ENCODE results near the gene RHOBTB1.

The RHOBTB1 gene

GRCh38 chr10:60951272-60951724 is 7.3 kb upstream of the RHOBTB1 start (continued):
- TF ChIP-seq ZNF221 (tag by site-specific recombination; IDR thresholded peaks at IDR 0.05; ENCODE audit: borderline replicate concordance) (no peak), ZNF404 (tag by site-specific recombination; IDR thresholded peaks at IDR 0.05) (no peak), ZNF791 (tag by site-specific recombination; IDR thresholded peaks at IDR 0.05) (no peak), PRDM2 (tag by site-specific recombination; IDR thresholded peaks at IDR 0.05; ENCODE audit: borderline replicate concordance) (no peak), ZNF670 (tag by site-specific recombination; IDR thresholded peaks at IDR 0.05; ENCODE audit: low read depth) (no peak), ZFP37 (tag by site-specific recombination; IDR thresholded peaks at IDR 0.05) (peak; percentile 80; the same call in 1 of the 2 replicates), ZNF248 (tag by site-specific recombination; IDR thresholded peaks at IDR 0.05) (no peak), ZNF426 (tag by site-specific recombination; IDR thresholded peaks at IDR 0.05) (no peak), GLIS1 (tag by site-specific recombination; IDR thresholded peaks at IDR 0.05) (peak; percentile 53; the same call in 1 of the 2 replicates), FEZF1 (tag by site-specific recombination; IDR thresholded peaks at IDR 0.05) (peak; percentile 87), ZNF132 (tag by site-specific recombination; IDR thresholded peaks at IDR 0.05; ENCODE audit: borderline replicate concordance) (no peak), PRDM1 (tag by site-specific recombination; IDR thresholded peaks at IDR 0.05) (no peak), ZNF311 (tag by site-specific recombination; IDR thresholded peaks at IDR 0.05; ENCODE audit: borderline replicate concordance) (no peak), ZNF292 (tag by site-specific recombination; IDR thresholded peaks at IDR 0.05; ENCODE audit: borderline replicate concordance, low read depth) (no peak), REPIN1 (tag by site-specific recombination; IDR thresholded peaks at IDR 0.05; ENCODE audit: low read depth) (no peak), ELK4 (IDR thresholded peaks at IDR 0.05; ENCODE audit: borderline replicate concordance, low read depth, low read length) (no peak), INSM2 (tag by site-specific recombination; IDR thresholded peaks at IDR 0.05) (peak; percentile 94; the same call in 1 of the 2 replicates), TCF7L2 (IDR thresholded peaks at IDR 0.05; ENCODE audit: borderline replicate concordance, low read depth, low read length) (0 out of 2 replicates have a peak, but pooled peaks have one; percentile 12), ZBTB17 (tag by site-specific recombination; IDR thresholded peaks at IDR 0.05) (peak; percentile 98)
- TF ChIP-seq, protein P1, sequence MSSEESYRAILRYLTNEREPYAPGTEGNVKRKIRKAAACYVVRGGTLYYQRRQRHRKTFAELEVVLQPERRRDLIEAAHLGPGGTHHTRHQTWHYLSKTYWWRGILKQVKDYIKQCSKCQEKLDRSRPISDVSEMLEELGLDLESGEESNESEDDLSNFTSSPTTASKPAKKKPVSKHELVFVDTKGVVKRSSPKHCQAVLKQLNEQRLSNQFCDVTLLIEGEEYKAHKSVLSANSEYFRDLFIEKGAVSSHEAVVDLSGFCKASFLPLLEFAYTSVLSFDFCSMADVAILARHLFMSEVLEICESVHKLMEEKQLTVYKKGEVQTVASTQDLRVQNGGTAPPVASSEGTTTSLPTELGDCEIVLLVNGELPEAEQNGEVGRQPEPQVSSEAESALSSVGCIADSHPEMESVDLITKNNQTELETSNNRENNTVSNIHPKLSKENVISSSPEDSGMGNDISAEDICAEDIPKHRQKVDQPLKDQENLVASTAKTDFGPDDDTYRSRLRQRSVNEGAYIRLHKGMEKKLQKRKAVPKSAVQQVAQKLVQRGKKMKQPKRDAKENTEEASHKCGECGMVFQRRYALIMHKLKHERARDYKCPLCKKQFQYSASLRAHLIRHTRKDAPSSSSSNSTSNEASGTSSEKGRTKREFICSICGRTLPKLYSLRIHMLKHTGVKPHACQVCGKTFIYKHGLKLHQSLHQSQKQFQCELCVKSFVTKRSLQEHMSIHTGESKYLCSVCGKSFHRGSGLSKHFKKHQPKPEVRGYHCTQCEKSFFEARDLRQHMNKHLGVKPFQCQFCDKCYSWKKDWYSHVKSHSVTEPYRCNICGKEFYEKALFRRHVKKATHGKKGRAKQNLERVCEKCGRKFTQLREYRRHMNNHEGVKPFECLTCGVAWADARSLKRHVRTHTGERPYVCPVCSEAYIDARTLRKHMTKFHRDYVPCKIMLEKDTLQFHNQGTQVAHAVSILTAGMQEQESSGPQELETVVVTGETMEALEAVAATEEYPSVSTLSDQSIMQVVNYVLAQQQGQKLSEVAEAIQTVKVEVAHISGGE (tag by site-specific recombination; conservative IDR thresholded peaks at IDR 0.05; ENCODE audit: low read depth), result no peak
- TF ChIP-seq, protein P2, sequence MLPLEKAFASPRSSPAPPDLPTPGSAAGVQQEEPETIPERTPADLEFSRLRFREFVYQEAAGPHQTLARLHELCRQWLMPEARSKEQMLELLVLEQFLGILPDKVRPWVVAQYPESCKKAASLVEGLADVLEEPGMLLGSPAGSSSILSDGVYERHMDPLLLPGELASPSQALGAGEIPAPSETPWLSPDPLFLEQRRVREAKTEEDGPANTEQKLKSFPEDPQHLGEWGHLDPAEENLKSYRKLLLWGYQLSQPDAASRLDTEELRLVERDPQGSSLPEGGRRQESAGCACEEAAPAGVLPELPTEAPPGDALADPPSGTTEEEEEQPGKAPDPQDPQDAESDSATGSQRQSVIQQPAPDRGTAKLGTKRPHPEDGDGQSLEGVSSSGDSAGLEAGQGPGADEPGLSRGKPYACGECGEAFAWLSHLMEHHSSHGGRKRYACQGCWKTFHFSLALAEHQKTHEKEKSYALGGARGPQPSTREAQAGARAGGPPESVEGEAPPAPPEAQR (tag by site-specific recombination; IDR thresholded peaks at IDR 0.05), result no peak
- TF ChIP-seq, protein P3, sequence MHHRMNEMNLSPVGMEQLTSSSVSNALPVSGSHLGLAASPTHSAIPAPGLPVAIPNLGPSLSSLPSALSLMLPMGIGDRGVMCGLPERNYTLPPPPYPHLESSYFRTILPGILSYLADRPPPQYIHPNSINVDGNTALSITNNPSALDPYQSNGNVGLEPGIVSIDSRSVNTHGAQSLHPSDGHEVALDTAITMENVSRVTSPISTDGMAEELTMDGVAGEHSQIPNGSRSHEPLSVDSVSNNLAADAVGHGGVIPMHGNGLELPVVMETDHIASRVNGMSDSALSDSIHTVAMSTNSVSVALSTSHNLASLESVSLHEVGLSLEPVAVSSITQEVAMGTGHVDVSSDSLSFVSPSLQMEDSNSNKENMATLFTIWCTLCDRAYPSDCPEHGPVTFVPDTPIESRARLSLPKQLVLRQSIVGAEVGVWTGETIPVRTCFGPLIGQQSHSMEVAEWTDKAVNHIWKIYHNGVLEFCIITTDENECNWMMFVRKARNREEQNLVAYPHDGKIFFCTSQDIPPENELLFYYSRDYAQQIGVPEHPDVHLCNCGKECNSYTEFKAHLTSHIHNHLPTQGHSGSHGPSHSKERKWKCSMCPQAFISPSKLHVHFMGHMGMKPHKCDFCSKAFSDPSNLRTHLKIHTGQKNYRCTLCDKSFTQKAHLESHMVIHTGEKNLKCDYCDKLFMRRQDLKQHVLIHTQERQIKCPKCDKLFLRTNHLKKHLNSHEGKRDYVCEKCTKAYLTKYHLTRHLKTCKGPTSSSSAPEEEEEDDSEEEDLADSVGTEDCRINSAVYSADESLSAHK (tag by site-specific recombination; IDR thresholded peaks at IDR 0.05), result 0 out of 2 replicates have a peak, but pooled peaks have one; percentile 24

Data from HEK293 (cell line).